GM19240 (cell line): Measurements from ENCODE around the gene CDH18.

ENCODE experiments used
- DNase-seq: peaks from one replicate; pipeline ENCODE4 v3.0.0; 2011; ENCODE audit warnings: low spot score; ENCODE audit not compliant: insufficient read length

Gene CDH18

DNA sequence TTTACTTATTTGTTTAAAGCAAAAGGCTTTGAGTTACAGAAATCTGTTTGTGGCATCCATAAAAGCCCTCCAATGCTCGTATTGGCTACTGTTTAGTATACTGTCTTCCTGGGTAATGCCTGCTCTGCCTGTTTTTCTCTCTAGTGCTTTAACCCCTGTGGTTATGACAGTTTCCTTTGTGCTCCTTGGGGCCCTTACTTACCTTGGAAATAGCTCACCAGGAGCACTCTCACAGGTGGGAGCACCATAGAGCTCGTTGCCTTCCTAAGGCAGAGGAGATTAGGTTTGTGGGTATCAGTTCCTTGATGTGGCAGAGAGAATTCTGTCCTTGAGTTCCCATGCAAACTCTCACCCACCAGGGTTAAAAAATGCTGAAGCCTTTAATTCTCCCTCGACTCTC, 242.8 kb downstream of the CDH18 start:
- DNase-seq = no peak

DNA sequence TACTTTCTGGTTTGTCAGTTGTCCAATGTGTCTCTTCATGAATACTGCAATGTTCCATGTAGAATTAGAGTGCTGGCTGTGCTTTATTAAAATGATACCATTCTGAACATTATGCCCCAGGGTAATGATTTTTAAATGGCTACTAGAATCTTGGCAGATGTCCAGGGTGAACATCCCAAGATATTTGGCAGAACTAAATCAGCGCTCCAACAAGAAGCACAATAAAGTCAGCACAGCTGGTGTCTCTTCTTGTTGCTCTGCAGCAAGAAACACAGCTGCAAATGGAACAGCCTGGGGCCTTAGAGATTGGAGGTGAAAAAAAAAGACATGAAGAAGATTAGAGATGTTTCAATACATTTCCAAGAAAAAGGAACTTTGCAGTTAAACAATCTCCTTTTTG, 248.3 kb downstream of the CDH18 start:
- no peak for DNase-seq

DNA sequence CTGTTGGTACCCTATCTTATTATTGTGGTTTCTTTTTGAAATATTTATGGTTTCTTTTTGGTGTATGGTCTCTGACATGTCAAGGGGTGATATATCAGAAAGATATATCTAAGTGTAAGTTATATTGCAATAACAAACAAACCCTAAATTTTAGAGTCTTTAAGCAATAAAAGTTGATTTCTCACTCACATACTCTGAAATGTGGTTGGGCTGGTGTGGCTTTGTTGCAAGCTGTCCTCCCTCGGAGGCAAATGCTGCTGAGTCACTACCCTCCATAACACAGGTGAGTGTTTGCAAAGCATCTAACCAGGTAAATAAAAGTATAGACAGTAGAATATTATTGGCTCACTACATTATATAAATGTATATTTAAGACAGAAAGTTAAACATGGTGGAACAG, 253.2 kb downstream of the CDH18 start:
- no peak for DNase-seq

DNA sequence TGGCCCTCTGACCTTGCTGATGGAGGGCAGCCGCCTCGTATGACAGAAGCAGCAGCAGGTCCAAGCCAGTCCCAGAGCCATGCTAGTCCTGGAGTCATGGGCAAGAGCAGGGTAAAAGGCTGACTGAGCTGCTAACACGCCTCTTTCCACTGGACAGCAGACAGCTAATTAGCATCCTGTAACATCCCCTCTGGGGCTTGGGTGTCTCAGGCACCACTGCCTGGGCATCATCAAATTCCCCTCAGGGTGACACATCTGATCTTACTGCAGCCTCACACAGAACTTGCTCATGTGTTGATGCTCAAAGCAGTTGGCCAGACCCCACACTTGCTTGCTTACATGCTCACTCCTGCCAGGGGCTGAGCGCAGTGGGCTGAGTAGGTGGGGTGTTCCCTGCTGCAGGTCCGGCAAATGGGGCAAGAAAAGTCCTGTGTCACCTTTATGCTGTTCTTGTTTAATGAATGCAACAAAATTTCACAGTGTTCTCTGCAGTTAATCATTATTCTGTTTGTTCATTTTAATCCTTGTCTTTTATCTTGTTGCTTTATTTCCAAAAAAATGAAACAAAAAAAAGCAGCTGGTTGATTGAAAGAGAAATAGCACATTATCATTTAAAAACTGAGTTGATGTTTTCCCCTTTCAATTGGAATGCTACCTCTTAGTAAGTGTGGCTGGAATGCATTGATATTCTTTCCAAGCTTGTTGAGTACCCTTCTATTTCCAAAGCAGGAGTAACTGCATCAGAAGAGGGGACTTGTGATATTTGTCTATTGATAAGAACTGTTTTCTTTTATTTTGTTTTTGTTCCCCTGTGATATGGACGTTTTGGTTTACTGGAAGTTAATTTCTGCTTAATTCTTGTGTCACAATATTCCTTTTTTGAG, 254.1 kb downstream of the CDH18 start:
- DNase-seq = no peak

DNA sequence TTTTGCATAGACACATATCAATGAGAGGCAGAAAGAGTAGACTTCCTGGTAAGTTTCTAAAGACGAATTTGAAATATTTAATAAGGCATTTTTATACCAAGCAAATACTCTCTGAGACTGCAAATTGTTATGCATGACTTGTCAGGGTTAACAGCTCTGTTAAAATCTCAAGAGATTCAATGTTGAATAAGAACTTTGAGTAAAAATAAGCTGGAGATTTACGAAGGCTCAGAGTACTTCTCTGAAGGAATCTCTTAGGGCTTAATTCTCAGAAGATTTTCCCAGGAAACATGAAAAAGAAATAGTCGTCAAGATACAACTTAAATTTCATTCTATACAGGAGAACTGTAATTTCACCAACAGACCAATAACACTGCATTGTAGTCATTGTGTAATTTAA, 259.4 kb downstream of the CDH18 start:
- DNase-seq = no peak

DNA sequence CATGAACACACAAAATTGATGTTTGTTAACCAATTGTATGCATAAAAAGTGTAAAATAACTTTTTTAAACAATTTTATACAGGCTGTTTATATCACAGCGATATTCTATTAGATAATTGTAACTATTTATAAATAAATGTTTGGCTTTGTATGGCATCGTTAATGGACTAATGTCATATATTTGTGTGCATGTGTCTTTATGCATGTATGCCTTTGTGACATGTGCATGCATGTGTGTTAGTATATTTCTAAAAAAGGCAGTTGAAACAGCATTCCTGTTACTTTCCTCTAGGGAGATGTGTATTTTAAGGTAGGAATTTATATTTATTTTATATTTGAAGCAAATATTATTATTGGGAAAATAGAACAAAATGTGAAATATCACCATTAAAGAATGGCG, 268.9 kb downstream of the CDH18 start:
- DNase-seq = no peak

DNA sequence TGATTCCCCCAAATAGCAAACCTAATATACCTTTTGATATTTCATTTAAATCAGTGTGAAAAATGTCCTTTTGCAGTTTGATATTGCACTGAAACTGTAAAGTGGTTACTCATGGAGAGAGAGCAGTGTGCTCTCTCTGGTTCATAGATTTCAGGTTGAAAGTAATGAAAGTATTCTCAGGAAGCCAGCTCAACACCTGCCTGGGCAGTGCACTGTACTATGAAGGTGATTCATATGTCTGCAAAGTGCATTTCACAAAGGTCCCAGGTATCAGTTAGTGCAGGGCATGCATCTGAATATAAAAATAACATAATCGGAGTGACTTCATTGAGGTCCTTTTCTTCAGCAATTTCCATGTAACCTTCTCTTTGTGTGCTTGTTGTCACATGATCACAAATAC, 274.3 kb downstream of the CDH18 start:
- no peak for DNase-seq

DNA sequence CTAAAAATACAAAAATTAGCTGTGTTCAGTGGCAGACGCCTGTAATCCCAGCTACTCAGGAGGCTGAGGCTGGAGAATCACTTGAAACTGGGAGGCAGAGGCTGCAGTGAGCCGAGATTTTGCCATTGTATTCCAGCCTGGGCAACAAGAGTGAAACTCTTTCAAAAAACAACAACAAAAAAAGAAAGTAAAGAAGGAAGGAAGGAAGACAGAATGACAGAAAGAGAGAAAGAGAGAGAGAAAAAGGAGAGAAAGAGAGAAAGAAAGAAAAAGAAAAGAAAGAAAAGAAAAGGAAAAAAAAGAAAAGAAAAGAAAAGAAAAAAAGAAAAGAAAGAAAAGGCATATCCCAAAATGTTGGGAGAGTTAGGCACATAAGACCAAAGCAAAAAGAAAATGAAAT, 278.6 kb downstream of the CDH18 start:
- no peak for DNase-seq

DNA sequence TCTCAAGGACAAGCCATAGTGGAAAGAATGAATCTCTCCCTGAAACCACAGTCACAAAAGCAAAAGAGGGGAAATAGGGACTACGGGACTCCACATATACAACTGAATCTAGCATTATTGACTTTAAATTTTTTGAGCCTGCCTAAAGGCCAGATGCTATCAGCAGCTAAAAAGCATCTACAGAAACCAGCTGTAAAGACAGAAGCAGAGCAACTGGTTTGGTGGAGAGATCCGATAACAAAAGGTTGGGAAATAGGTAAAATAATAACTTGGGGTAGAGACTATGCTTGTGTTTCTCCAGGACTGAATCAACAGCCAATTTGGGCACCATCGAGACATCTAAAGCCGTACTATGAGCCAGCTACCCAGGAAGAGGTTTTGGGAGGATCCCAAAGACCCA, 281.2 kb downstream of the CDH18 start:
- no peak for DNase-seq

DNA sequence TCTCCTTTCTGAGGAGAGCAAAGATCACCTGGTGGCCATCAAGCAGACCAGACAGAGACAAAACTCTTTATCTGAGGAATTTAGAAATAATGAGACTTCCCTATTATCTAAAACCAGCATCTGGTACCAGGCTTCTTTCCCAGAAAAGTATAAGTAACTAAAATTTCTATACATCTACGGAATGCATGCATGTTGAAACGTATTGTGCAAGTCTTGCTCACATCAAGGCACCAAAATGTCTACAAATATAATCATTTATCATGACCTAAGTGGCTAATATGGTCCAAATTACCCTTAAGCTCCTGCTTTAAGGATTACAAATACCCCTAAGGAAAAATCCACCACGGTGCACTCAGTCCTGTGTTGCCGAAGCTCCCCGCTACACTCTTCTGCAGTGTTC, 286.3 kb downstream of the CDH18 start:
- DNase-seq = no peak

DNA sequence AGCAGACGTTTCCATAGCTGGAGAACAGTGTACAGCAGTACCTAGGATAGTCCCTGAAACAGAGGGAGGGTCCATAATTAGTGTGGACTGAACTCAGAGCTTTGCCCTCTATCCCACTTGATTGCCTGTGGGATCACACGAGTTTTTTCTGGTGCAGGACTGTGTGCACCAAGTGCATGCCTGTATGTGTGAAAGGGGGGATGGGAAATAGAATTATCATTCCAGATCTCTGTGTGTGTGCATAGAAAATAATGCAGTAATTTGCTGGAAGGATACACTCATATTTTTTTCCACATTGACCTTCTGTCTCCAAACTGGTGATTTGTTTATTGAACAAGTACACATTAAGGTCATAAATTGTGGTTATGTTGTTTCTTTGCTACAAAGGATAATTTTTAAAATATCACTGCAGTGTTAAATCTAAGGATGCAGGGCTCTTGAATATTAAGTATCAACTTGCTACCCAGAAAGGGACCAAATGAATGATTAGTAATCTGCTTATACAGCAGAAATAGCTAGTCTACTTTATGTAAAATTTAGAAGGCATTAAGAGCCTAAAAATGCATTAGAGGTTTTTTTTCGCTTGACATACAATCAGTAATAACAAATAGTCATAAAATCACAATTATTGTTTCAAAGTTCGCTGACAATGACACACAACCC, 292.9 kb downstream of the CDH18 start:
- DNase-seq = no peak

DNA sequence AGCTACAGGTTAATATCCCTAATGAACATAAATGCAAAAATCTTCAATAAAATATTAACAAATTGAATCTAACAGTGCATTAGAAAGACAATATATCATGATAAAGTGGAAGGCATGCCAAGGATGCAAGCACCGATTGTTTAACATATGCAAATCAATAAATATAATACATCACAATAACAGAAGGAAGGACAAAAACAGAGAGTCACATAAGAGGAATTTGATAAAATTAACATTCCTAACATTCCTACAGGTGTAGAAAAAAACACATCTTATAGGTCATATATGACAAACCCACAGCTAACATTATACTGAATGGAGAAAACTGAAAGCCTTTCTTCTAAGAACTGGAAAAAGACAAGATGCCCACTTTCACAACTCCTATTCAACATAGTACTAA, 297.0 kb downstream of the CDH18 start:
- DNase-seq = no peak

DNA sequence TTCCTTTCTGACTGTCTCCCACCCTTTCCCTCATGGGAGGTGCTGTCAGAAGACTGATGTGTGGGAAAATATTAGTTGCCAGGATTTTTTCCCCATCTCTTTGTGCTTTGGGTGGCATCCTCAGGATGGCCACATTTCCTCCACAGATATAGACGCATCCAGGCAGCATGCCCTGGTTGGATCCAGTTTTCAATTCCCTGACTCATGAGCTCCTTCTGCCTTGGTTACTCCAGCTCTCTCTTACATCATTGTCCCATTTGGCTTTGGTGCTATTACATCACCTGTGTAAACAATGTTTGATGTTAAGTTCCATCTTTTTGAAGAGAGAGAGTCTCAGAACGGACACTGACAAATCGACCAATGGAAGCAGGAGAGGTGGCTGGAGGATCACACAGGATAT, 302.5 kb downstream of the CDH18 start:
- DNase-seq = no peak

DNA sequence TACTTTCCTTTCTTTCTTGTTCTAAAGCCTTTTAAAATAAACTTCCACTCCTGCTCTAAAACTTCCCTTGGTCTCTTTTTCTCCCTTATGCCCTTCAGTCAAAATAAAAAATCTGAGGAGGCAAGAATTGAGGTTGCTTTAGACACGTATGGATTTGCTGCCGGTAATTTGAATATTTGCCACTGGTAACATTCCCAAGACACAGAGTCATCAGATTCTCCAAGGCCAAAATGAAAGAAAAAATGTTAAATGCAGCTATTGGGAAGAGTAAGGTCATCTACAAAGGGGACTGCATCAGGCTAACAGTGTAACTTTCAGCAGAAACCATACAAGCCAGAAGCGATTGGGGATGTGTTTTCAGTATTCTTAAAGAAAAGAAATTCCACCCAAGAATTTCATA, 311.1 kb downstream of the CDH18 start:
- no peak for DNase-seq

DNA sequence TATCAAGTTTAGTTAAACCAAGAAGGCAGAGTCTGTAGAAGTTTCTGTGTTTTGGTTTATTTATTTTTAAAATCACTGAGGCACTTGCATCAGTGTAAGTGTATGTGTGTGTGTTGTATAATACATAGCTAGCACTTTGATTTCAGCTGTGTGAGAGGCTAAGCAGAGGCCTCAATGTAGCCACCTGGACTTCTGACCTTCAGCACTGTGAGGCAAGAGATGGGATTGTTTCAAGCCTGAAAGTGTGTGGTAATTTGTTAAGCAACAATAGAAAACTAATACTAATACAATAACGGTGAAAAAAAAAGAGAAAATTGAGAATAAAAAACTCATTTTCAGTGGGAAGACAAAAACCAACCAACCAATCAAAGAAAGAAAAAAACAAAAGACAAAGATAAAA, 327.3 kb downstream of the CDH18 start:
- no peak for DNase-seq

DNA sequence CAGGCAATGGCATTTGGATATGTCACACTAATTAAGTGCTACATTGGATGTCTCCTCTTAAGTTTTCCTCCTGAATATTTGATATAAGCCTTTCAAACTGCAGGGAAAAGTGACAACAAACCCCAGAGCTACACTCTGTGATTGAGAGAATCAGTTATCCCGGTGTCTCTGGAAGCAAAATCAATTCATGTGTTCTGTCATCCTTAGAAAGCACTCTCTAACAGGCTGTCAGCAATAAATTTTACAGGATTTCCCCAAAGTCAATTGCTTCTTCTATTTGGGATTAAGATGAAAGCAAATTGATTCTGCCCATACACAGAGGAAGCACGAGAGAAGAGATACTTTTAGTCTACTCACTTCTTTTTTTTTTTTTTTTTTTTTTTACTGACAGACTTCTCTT, 332.4 kb downstream of the CDH18 start:
- DNase-seq = no peak

DNA sequence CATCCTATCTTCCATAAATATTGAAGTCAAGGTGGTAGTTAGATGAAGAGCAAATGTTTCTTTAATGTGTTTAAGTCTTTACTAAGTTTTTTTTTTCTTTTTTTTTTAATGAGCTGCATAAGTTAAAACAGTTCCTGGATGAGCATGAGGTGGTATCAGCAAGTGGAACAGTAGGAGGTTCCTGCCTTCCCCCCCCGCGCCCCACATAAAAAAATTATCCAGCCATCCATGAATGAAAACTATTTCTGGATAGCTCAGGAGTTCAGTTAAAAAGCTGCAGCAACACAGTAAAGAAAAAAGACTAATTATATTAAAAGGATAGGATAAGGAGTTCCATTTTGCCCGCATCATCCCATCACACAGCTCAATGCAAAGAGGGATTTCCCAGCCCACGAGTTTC, 349.5 kb downstream of the CDH18 start:
- DNase-seq = no peak

DNA sequence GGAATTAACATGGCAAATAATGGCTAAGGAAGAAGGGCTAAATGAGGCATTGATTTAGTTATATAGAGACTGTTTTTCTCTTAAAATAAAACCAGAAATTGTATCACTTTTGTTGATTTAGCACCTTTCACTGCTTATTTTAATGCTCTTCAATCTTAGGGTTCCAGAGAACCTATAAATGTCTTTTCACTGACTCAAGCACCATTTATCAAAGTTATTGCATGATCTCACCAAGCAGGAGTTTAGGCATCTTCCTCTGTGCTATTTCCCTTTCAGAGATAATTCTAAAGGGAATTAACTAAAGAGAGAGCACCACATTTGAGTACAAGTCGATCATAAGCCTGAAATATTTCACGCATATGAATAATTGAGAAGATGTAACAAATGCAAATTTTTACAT, 357.1 kb downstream of the CDH18 start:
- no peak for DNase-seq

DNA sequence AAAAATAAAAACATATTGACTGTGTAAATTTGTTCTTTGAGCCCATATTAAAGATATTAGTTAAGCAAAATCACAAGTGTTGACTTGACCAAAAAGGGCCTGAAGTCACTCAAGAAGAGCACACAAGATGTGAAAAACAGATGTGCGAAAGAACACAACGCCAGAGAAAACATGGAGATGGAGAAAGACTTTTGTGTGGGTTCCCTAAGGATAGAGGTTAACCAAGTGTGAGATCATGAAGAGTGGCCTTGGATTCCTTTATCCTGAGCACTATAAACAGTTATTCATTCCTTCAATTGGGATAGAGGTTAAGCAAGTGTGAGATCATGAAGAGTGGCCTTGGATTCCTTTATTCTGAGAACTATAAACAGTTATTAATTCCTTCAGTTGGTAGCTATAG, 361.8 kb downstream of the CDH18 start:
- DNase-seq = no peak

DNA sequence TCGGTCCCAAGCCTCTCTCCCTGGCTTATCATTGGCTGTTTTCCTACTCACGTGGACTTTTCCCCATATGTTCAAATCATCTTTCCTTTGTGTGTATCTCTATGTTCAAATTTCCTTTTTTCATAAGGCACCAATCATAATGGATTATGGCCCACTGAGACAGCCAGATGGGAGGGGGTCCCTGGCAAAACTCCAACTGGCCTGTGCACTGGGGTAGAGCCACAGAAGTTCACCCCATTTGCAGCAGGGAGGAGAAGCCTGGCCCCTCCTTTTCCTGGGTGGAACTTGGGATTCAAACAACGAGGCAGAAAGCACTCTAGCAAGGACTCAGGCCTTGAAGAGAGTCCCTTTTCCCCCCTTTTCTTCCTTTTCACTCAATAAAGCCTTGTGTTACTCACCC, 362.4 kb downstream of the CDH18 start:
- no peak for DNase-seq

DNA sequence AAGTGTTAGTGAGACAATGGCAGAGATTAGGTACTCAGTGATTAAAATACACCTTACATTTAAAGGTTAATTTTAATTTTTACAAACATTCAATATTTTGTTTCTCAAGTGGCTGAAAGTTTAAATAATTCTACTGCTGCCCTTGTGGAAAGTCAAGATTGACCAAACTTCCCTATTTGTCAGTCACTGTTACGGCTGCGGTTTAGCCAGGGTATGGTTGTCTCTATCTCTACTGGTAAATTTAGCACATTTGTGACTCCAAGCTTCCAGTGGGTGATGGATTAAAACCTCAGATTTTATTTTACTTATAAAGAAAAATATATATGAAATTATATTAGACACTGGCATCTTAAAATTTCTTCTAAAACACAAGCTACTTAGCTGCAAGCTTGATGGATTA, 368.4 kb downstream of the CDH18 start:
- DNase-seq = no peak

DNA sequence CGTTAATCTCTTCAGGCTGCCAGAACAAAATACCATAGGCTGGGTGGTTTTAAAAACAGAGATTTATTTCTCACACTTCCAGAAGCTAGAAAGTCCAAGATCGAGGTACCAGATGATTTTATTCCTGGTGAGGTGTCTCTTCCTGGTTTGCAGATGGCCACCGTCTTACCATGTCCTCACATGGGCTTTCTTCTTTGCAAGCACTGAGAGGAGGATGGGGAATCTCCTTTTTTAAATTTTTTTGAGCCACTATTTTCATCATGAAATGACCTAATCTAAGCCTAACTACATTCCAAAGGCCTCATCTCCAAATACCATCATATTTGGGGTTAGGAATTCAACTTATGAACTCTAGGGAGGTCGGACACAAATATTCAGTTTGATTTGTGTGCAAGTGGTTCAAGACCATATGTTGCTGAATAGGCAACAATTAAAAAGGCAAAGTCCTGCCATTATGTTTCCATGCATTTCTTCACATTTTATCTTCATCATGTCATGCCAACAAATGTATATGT, 371.2 kb downstream of the CDH18 start:
- DNase-seq = no peak

DNA sequence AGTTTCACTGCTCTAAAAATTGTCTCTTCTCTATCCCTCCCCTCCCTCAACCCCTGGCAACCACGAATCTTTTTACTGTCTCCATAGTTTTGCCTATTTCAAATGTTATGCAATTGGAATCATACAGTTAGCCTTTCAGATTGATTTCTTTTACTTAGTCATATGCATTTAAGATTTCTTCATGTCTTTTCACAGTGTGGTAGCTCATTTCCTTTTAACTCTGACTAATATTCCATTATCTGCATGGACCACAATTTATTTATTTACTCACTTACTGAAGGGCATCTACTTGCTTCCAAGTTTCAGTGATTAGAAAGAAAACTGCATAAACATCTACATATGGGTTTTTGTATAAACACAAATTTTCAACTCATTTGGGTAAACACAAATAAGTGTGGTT, 372.3 kb downstream of the CDH18 start:
- DNase-seq = no peak
